Hypothalamus (tissue), 51 donors: ENCODE measurements around the gene LGALS8.

Experiments
- DNase-seq, 51 donors: peaks; one replicate each; lab custom pipeline; 2025; lab: John Stamatoyannopoulos, UW

Gene LGALS8

DNA sequence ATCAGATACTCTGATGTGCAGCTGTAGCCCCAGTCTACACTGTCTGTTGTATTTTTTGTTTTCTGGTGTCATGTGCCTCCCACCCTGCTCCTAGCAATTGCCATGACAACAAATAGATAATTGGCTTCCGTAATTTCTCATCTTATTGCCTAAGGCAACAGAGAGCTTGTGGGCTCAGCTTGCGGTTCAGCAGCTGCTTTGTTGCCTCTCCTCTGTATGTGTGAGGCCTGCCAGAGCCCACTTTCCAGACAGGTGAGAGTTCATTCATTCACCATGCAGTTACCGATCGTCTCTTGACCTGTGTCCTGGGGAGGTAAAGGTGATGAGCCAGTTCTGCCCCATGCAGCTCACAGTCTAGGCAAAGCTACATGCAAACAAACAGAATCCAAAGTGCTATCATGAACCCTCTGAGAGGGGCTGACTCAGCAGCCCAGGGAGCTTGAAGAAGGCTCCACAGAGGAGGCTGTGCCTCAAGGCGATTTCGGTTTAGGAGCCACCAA lies 11.9 kb downstream of the LGALS8 start:
- DNase-seq: peak in 3 of 51 donors; percentile 4 to 18 (median 5)

GRCh38 chr1:236536540-236536939 lies 12.8 kb downstream of the LGALS8 start:
- DNase-seq: no peak

DNA sequence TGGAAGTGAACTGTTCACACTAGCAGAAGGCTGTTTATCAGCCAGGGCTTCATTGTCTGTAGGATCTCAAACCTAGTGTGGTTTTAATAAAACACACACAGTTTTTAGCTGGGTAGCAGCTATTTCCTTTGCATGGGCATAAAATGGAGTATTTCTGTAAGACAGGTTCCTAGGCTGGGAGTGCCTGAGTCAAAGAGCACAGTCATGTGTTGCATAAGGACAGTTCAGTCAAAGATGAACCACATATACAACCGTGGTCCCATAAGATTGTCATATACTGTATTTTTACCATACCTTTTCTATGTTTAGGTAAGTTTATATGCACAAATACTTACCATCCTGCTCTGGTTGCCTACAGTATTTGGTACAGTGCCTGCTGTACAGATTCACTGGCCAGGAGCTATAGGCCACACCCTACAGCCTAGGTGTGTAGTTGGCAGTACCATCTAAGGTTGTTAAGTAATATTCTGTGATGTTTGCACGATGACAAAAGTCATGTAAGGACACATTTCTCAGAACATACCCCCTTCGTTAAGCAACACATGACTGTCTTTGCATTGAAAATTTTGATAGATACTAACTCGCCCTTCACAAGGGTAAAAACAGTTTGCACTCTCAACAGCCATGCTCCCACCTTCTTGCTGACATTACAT lies 17.2 kb downstream of the LGALS8 start:
- DNase-seq: no peak

GRCh38 chr1:236541710-236542109 lies 17.9 kb downstream of the LGALS8 start:
- no peak for DNase-seq

- no peak for DNase-seq
These were observed 19.4 kb downstream of the LGALS8 start for GRCh38 chr1:236543065-236543669.

- no peak for DNase-seq
These were observed 21.9 kb downstream of the LGALS8 start for GRCh38 chr1:236545621-236546169.

- DNase-seq: no peak
These were observed 24.7 kb downstream of the LGALS8 start for GRCh38 chr1:236548452-236548851.

DNA sequence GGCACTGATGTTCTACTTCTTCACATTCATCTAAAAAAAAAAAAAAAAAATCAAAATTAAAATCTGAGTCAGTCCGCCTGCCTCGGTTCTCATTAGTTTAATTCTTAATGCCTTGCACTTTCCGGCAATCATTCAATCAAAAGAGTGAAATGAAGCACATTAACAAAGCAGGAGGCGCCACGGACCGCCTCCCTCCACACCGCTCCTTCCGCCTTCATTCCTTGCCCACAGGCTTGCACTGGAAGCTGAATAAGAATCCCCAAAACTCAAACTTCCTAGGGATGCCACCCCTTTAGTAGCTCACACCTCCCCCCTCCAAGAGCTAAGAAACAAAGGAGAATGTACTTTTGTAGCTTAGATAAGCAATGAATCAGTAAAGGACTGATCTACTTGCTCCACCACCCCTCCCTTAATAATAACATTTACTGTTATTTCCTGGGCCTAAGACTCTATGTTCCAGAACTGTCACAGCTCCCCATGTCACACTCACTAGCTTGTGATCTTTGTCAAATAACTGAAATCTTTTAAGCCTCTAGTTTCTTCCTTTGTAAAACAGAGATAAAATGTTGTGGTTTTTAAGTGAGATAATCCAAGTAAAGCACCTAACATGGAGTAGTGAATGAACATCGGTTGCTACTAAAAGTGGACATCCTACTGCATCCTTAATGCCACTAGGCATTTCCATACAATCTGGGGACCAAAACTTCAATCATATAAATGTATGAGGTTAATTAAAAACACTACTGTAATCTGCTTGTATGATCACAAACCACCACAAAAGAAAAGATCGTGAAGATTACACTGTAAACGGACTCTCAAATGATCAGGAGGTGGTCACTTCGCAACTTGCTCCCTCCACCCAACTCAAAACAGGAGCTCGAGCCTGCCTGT lies 27.4 kb downstream of the LGALS8 start:
- no peak for DNase-seq

- no peak for DNase-seq
These were observed 28.3 kb downstream of the LGALS8 start for GRCh38 chr1:236552096-236552495.

- DNase-seq: no peak
These were observed 29.1 kb downstream of the LGALS8 start for GRCh38 chr1:236552901-236553300.

- DNase-seq: no peak
These were observed 29.6 kb downstream of the LGALS8 start for GRCh38 chr1:236553370-236553769.

- no peak for DNase-seq
These were observed 32.8 kb downstream of the LGALS8 start for GRCh38 chr1:236556606-236557005.

DNA sequence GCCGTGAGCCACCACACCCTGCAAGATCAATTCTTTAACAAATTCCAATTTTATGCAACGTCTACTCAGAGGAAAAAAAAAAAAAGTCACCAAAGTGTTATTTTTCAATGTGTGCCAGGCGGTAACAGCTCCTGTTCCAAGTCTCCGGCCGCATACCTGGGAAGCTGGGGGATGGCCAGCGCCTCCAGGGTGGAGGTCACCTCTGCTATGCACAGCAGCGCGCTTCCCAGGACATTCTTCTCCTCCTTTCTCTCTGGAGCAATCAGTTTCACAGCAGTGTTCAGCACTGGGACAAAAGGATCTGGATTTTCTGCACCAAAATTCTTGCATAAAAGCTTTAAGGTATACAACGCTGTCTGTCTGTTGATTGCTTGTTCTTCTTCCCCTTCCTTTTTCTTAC lies 34.3 kb downstream of the LGALS8 start:
- no peak for DNase-seq

- DNase-seq: no peak
These were observed 35.1 kb downstream of the LGALS8 start for GRCh38 chr1:236558846-236559245.

- DNase-seq: no peak
These were observed 36.5 kb downstream of the LGALS8 start for GRCh38 chr1:236560213-236560771.

GRCh38 chr1:236561976-236562375 lies 38.2 kb downstream of the LGALS8 start:
- no peak for DNase-seq

- no peak for DNase-seq
These were observed 41.7 kb downstream of the LGALS8 start for GRCh38 chr1:236565530-236565929.

GRCh38 chr1:236568285-236568894 lies 44.6 kb downstream of the LGALS8 start:
- DNase-seq: no peak

GRCh38 chr1:236575523-236575922 lies 51.7 kb downstream of the LGALS8 start:
- DNase-seq: no peak

- no peak for DNase-seq
These were observed 52.2 kb downstream of the LGALS8 start for GRCh38 chr1:236576004-236576403.
